ENCODE results near the gene PDAP1. TPM values are rescaled to one million over a fixed set of nuclear protein-coding genes. Genes with fewer than 3 reads are reported as not detected.
A peak's percentile ranks its signal among the peaks of the same experiment; 100 is the strongest.

The PDAP1 gene
- total and polyA plus RNA-seq, 2 of the 8 experiments (the other 6 are each of a cell fraction or from before 2014, with no cell fraction given) = 26.6 to 169 TPM

DNA sequence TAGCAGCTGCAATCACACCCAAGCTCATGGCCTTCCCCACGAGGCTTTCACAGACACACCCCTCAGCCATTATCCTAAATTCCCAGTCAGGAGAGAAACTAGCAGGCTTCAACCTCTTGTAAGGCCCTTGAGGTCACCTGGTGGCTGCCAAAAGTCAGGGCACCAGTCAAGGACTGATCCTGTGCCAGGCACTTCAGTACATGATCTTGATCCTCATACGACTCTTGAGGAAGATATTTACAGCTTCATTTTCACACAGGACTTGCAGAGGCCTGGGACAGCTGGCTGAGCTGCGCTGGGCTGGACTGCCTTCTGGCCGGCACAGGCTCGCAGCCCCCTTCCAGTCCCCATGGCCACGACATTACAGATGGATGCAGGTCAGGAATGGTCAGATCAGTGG, 8.8 kb downstream of the PDAP1 start:
- no peak overlapping the region for H2AK5ac ChIP-seq (ENCODE audit: low read depth, low read length)
- H3K14ac ChIP-seq (ENCODE audit: insufficient read length) = no peak overlapping the region
- H3K23me2 ChIP-seq (ENCODE audit: low read depth, low read length) = no peaks in the 10 kb centered on the region; the same call in 1 of the 2 replicates
- H4K5ac ChIP-seq (ENCODE audit: insufficient read length, low read depth, low read length) = no peak overlapping the region
- no peaks in the 10 kb centered on the region for H3K27me3 ChIP-seq (replicated peaks in 1 of 4; ENCODE audit: control insufficient read depth in 3 of 4, extremely low read depth in 1 of 4, insufficient read depth in 3 of 4, low read length in 3 of 4)
- no peak overlapping the region for H2BK120ac ChIP-seq (replicated peaks; ENCODE audit: low read depth, low read length)
- H3K4ac ChIP-seq (replicated peaks; ENCODE audit: insufficient read length, low read depth, low read length) = no peak overlapping the region
- H2AFZ ChIP-seq (ENCODE audit: low read length) = no peak overlapping the region
- H3K23ac ChIP-seq (ENCODE audit: insufficient read length) = no peak overlapping the region
- no peak overlapping the region for H3K4me2 ChIP-seq (ENCODE audit: insufficient read depth in 1 of 2, low read depth in 2 of 2, low read length in 2 of 2)
- TF ChIP-seq KDM1A (IDR thresholded peaks at IDR 0.05; ENCODE audit: borderline replicate concordance, low read length) = no peak
- TF ChIP-seq POLR2A (IDR thresholded peaks at IDR 0.05; ENCODE audit: control extremely low read depth in 1 of 2, low read depth in 2 of 2, low read length in 2 of 2) = 0 out of 3 replicates have a peak, but pooled peaks of 1 of the 2 experiments have one; percentile 41
- H3K79me1 ChIP-seq (ENCODE audit: low read depth, low read length) = peaks cover 11% of the 10 kb centered on the region
- POLR2A ChIA-PET (ENCODE audit: partially characterized antibody) = interaction anchor here (0.8 to 3.7 kb wide), 11 partner anchors 9 to 437 kb away, joined by 3 to 39 read pairs (median 4); partner anchors contain the start of genes BUD31 and PDAP1
- H2BK12ac ChIP-seq (ENCODE audit: low read depth, low read length) = no peak overlapping the region
- peaks cover 14 to 39% of the 10 kb centered on the region in 2 experiments for H4K20me1 ChIP-seq (replicated peaks in 1 of 2; ENCODE audit: control insufficient read depth in 1 of 2, insufficient read depth in 2 of 2, low read length in 2 of 2)
- no peak overlapping the region for H4K8ac ChIP-seq (ENCODE audit: extremely low read depth, insufficient read depth, low read length)
- no peaks in the 10 kb centered on the region for H3K4me1 ChIP-seq (replicated peaks in 1 of 4; ENCODE audit: control insufficient read depth in 3 of 4, insufficient read depth in 4 of 4, low read length in 3 of 4)
- 95% methylated on average over 6 of the region's 6 CpGs; no CpG with 5 or more reads in 1 of the 2 experiments for WGBS, 2 experiments (ENCODE audit: extremely low coverage in 1 of 2, insufficient coverage in 1 of 2, insufficient read length in 1 of 2, insufficient replicate concordance in 2 of 2, low coverage in 1 of 2, low lambda C conversion rate in 2 of 2, missing lambda C conversion rate in 1 of 2)
- no peak overlapping the region for H4K91ac ChIP-seq (replicated peaks; ENCODE audit: insufficient read length, low read length)
- DNase-seq (ENCODE audit: low read depth in 1 of 2, low spot score in 2 of 2) = no peak
- peaks cover 31 to 85% (median 62%) of the 10 kb centered on the region in 4 experiments; a peak in 7 of 8 replicates for H3K36me3 ChIP-seq (ENCODE audit: control insufficient read depth in 2 of 4, insufficient read depth in 4 of 4, low read length in 3 of 4)
- CTCF ChIA-PET (ENCODE audit: partially characterized antibody) = interaction anchor here (0.9 to 2.5 kb wide), 7 partner anchors 11 to 237 kb away, joined by 3 to 7 read pairs (median 3); no protein-coding TSS in a partner anchor
- no peak overlapping the region for H3K18ac ChIP-seq (ENCODE audit: extremely low read depth, low read length)
- H2BK20ac ChIP-seq (ENCODE audit: low read length) = no peak overlapping the region
- H3K27ac ChIP-seq (ENCODE audit: low read depth, low read length) = no peak overlapping the region
- H3K56ac ChIP-seq (replicated peaks; ENCODE audit: insufficient read length, low read depth, low read length) = no peak overlapping the region
- H3K9ac ChIP-seq (replicated peaks in 1 of 4; ENCODE audit: extremely low read depth in 1 of 4, low read depth in 3 of 4, low read length in 3 of 4) = no peak overlapping the region
- no peak overlapping the region for H2BK5ac ChIP-seq (ENCODE audit: low read depth, low read length)
- H3K4me3 ChIP-seq (ENCODE audit: extremely low read depth in 1 of 4, insufficient read depth in 2 of 4, low read depth in 3 of 4, low read length in 4 of 4) = no peak overlapping the region
- no peak overlapping the region for H2BK15ac ChIP-seq (ENCODE audit: low read length)
- peaks cover 0 to 14% of the 10 kb centered on the region in 2 experiments; a peak in 3 of 4 replicates for H3K79me2 ChIP-seq (ENCODE audit: control insufficient read depth in 1 of 2, insufficient read depth in 2 of 2, low read length in 2 of 2)
- FAIRE-seq = no peak
- H3K9me3 ChIP-seq (ENCODE audit: insufficient read depth in 2 of 2, low read depth in 1 of 2, low read length in 1 of 2) = no peaks in the 10 kb centered on the region
